IMR-90 (cell line): ENCODE measurements around the gene KCNAB1. TPM values are rescaled to one million over a fixed set of nuclear protein-coding genes. Genes with fewer than 3 reads are reported as not detected.

Source experiments
- ATAC-seq: fragments of 200-7000 bp; cut with Tn5 transposase; 2 replicates; pipeline ENCODE4 v1.9.1; 2020; ENCODE audit warnings: low read depth, mild to moderate bottlenecking, moderate library complexity
- BruUV-seq: library from RNA; stranded (reverse); fragments of 400-500 nt; replicated peaks from 2 replicates; lab custom pipeline; 2021; lab: Mats Ljungman, UMichigan
- CTCF ChIA-PET: fragments of 300-600 bp; formaldehyde crosslinking; extraction: SDS; loops from one replicate; lab custom pipeline; 2021; ENCODE audit warnings: antibody characterized with exemption; lab: Yijun Ruan, JAX
- POLR2A ChIA-PET: fragments of 300-600 bp; sonication (Branson Sonifier 250); formaldehyde crosslinking; loops from one replicate; lab custom pipeline; 2022; ENCODE audit warnings: antibody characterized with exemption; ENCODE audit not compliant: unreplicated experiment; lab: Charles Lee
- DNase-seq: peaks from one replicate; pipeline ENCODE4 v3.0.0; 2013
- H2AFZ ChIP-seq: replicated peaks from 2 replicates; pipeline ENCODE3; 2013; ENCODE audit warnings: low read length, mild to moderate bottlenecking; ENCODE audit not compliant: poor library complexity
- H2AK5ac ChIP-seq: 2 replicates; pipeline ENCODE4 v1.6.1; 2013; ENCODE audit warnings: low read depth, low read length, inconsistent platforms
- H2AK9ac ChIP-seq: replicated peaks from 2 replicates; pipeline ENCODE3; 2013; ENCODE audit warnings: mild to moderate bottlenecking, low read depth, low read length, moderate library complexity; ENCODE audit not compliant: poor library complexity
- H2BK120ac ChIP-seq: 2 replicates; pipeline ENCODE4 v1.6.1; 2013; ENCODE audit warnings: low read depth, low read length, inconsistent platforms
- H2BK15ac ChIP-seq: 3 replicates; pipeline ENCODE4 v1.6.1; 2013; ENCODE audit warnings: low read depth, low read length, inconsistent platforms
- H2BK20ac ChIP-seq: 2 replicates; pipeline ENCODE4 v1.6.1; 2013; ENCODE audit warnings: low read depth, mild to moderate bottlenecking, inconsistent platforms, low read length, moderate library complexity
- H2BK5ac ChIP-seq: 2 replicates; pipeline ENCODE4 v1.6.1; 2013; ENCODE audit warnings: mild to moderate bottlenecking, low read depth, low read length, inconsistent platforms; ENCODE audit not compliant: poor library complexity, severe bottlenecking
- H3K14ac ChIP-seq: replicated peaks from 2 replicates; pipeline ENCODE4 v1.6.1; 2013; ENCODE audit warnings: low read depth, low read length, inconsistent platforms
- H3K18ac ChIP-seq: 2 replicates; pipeline ENCODE4 v1.6.1; 2013; ENCODE audit warnings: low read depth, low read length, control low read depth
- H3K23ac ChIP-seq: 2 replicates; pipeline ENCODE4 v1.6.1; 2013; ENCODE audit warnings: low read depth, low read length, inconsistent platforms
- H3K27ac ChIP-seq: 2 replicates; pipeline ENCODE4 v1.5.1; 2013; ENCODE audit warnings: mild to moderate bottlenecking, control low read depth, low read length; ENCODE audit not compliant: insufficient read depth
- H3K27me3 ChIP-seq: 2 replicates; pipeline ENCODE4 v1.6.1; 2013; ENCODE audit warnings: low read length; ENCODE audit not compliant: control insufficient read depth, insufficient read depth
- H3K36me3 ChIP-seq: 2 replicates; pipeline ENCODE4 v1.6.1; 2013; ENCODE audit warnings: low read length, mixed read lengths; ENCODE audit not compliant: control insufficient read depth, insufficient read depth
- H3K4ac ChIP-seq: 2 replicates; pipeline ENCODE4 v1.6.1; 2013; ENCODE audit warnings: low read depth, low read length, inconsistent platforms
- H3K4me1 ChIP-seq: 2 replicates; pipeline ENCODE4 v1.6.1; 2013; ENCODE audit warnings: low read length, mixed read lengths; ENCODE audit not compliant: control insufficient read depth, insufficient read depth
- H3K4me2 ChIP-seq: 2 replicates; pipeline ENCODE4 v1.6.1; 2013; ENCODE audit warnings: low read depth, mild to moderate bottlenecking, control low read depth, low read length, moderate library complexity
- H3K4me3 ChIP-seq: 2 replicates; pipeline ENCODE4 v1.5.1; 2013; ENCODE audit warnings: low read depth, mild to moderate bottlenecking, control low read depth, low read length, moderate library complexity; ENCODE audit not compliant: insufficient read depth
- H3K56ac ChIP-seq: 2 replicates; pipeline ENCODE4 v1.6.1; 2013; ENCODE audit warnings: low read length, inconsistent platforms; ENCODE audit not compliant: insufficient read depth; ENCODE audit errors: extremely low read depth
- H3K79me1 ChIP-seq, 2 experiments: 2 replicates each; pipeline ENCODE4 v1.6.1; 2013; ENCODE audit warnings: low read length in 2 of 2, inconsistent platforms in 1 of 2, low read depth in 1 of 2
- H3K9ac ChIP-seq: 2 replicates; pipeline ENCODE4 v1.6.1; 2013; ENCODE audit warnings: low read depth, low read length, control low read depth
- H3K9me1 ChIP-seq: 2 replicates; pipeline ENCODE4 v1.6.1; 2013; ENCODE audit warnings: low read length, inconsistent platforms; ENCODE audit not compliant: insufficient read depth
- H3K9me3 ChIP-seq: 2 replicates; pipeline ENCODE4 v1.6.1; 2013; ENCODE audit warnings: low read length; ENCODE audit not compliant: control insufficient read depth, insufficient read depth
- H4K20me1 ChIP-seq: 2 replicates; pipeline ENCODE4 v1.6.1; 2013; ENCODE audit warnings: low read length, inconsistent platforms; ENCODE audit not compliant: insufficient read depth
- H4K5ac ChIP-seq: 2 replicates; pipeline ENCODE4 v1.6.1; 2013; ENCODE audit warnings: mild to moderate bottlenecking, low read depth, low read length, control low read depth
- H4K8ac ChIP-seq, 2 experiments: 2 replicates each; pipeline ENCODE4 v1.6.1; 2013; ENCODE audit warnings: low read depth in 2 of 2, low read length in 2 of 2, control low read depth in 1 of 2, inconsistent platforms in 1 of 2
- H4K91ac ChIP-seq: 2 replicates; pipeline ENCODE4 v1.6.1; 2013; ENCODE audit warnings: low read depth, low read length, inconsistent platforms; ENCODE audit not compliant: insufficient read depth
- CTCF ChIP-seq: conservative IDR thresholded peaks from 2 replicates; pipeline ENCODE4 v1.5.1; 2012; ENCODE audit warnings: mild to moderate bottlenecking, low read depth, low read length, improper control_type of control experiment
- FOS ChIP-seq: fragments of 150-350 bp; IDR thresholded peaks from 2 replicates; pipeline ENCODE4 v1.6.1; 2016; ENCODE audit warnings: low read depth, low read length
- MXI1 ChIP-seq: IDR thresholded peaks from 2 replicates; pipeline ENCODE4 v1.6.1; 2012; ENCODE audit warnings: low read depth, mild to moderate bottlenecking, low read length, moderate library complexity, borderline replicate concordance
- POLR2A ChIP-seq: IDR thresholded peaks from 2 replicates; pipeline ENCODE4 v1.6.1; 2012; ENCODE audit warnings: mild to moderate bottlenecking, low read depth, low read length
- RAD21 ChIP-seq: IDR thresholded peaks from 2 replicates; pipeline ENCODE4 v1.6.1; 2012; ENCODE audit warnings: low read length, improper control_type of control experiment
- SMC3 ChIP-seq: fragments of 150-350 bp; IDR thresholded peaks from 2 replicates; pipeline ENCODE4 v1.6.1; 2016; ENCODE audit warnings: low read depth, mild to moderate bottlenecking, antibody characterized with exemption, low read length, moderate library complexity
- WGBS, 2 experiments: methylation state at CpG; one replicate each; pipeline versions ENCODE4 v1.1.5 to v1.1.7; 2013; ENCODE audit warnings: missing lambda C conversion rate in 2 of 2; ENCODE audit not compliant: insufficient read length in 1 of 2; ENCODE audit errors: extremely low coverage in 2 of 2; 5-methylcytosine and 5-hydroxymethylcytosine counted together
- dilution Hi-C: fragments of 300-500 bp; cut with HindIII; formaldehyde crosslinking; loops from one replicate; pipeline ENCODE4 v1.14.3; 2018; ENCODE audit warnings: low sequenced_read_pairs; ENCODE audit not compliant: unreplicated experiment
- in situ Hi-C: fragments of 300-500 bp; cut with MboI; formaldehyde crosslinking; loops from 3 replicates; pipeline ENCODE4 v1.14.3; 2019; ENCODE audit warnings: low sequenced_read_pairs, inconsistent platforms, mixed read lengths
- intact Hi-C: fragments of 100-400 bp; cut with micrococcal nuclease; formaldehyde crosslinking; loops from 2 replicates; pipeline ENCODE4 v1.10.0; 2022
- polyA plus RNA-seq, 3 experiments: library from polyadenylated mRNA; depleted of rRNA; stranded (reverse); fragments of >200 nt; gene quantifications; 2 replicates each; pipeline ENCODE4 v1.2.3, GENCODE V29; 2012; ENCODE audit warnings: low replicate concordance in 1 of 3
- total RNA-seq: library from RNA; depleted of rRNA; stranded (reverse); fragments of >200 nt; gene quantifications from 2 replicates; pipeline ENCODE4 v1.2.3, GENCODE V29; 2012

The KCNAB1 gene
- total and polyA plus RNA-seq, 2 of the 4 experiments (the other 2 are of a cell fraction) = under 0.01 to 0.07 TPM

GRCh38 chr3:156382458-156383346 is 262.3 kb downstream of the KCNAB1 start:
- H4K5ac ChIP-seq = no peak overlapping the region
- no peak overlapping the region for H4K91ac ChIP-seq
- H2BK15ac ChIP-seq = no peak overlapping the region
- no peak overlapping the region for H2AK9ac ChIP-seq
- no peak overlapping the region for H3K27ac ChIP-seq
- H2BK5ac ChIP-seq = no peak overlapping the region
- H3K9me3 ChIP-seq = no peaks in the 10 kb centered on the region
- no peak overlapping the region for H3K4me2 ChIP-seq
- no TSS peak for BruUV-seq
- H4K20me1 ChIP-seq = no peaks in the 10 kb centered on the region
- no peak overlapping the region for H4K8ac ChIP-seq
- no peak overlapping the region for H2BK120ac ChIP-seq
- H3K9ac ChIP-seq = no peak overlapping the region
- no peaks in the 10 kb centered on the region for H3K79me1 ChIP-seq
- intact Hi-C loops (loop anchor here (1.0 to 10.0 kb wide), 6 partner anchors 127 to 752 kb away; no protein-coding TSS in a partner anchor), in situ Hi-C loops (loop anchor here (10.0 kb wide), 1 partner anchor 228 kb away; no protein-coding TSS in a partner anchor), dilution Hi-C loops (no loop called here)
- peaks cover 27% of the 10 kb centered on the region for H3K27me3 ChIP-seq
- H3K4me3 ChIP-seq = no peak overlapping the region
- H3K23ac ChIP-seq = no peak overlapping the region
- H3K56ac ChIP-seq = no peak overlapping the region
- WGBS, 2 experiments = 73% methylated on average over 3 of the region's 9 CpGs; no CpG with 5 or more reads in 1 of the 2 experiments
- POLR2A ChIA-PET = no interaction called here
- peak; percentile 65 for ATAC-seq
- no peak overlapping the region for H2BK20ac ChIP-seq
- no peaks in the 10 kb centered on the region for H3K4me1 ChIP-seq
- no peak overlapping the region for H2AK5ac ChIP-seq
- no peaks in the 10 kb centered on the region for H3K9me1 ChIP-seq
- no peak overlapping the region for H3K14ac ChIP-seq
- CTCF ChIA-PET = interaction anchor here (0.5 to 2.8 kb wide), 11 partner anchors 9 to 752 kb away, joined by 3 to 10 read pairs (median 4); no protein-coding TSS in a partner anchor
- no peak overlapping the region for H2AFZ ChIP-seq
- no peaks in the 10 kb centered on the region for H3K36me3 ChIP-seq
- no peak overlapping the region for H3K4ac ChIP-seq
- H3K18ac ChIP-seq = no peak overlapping the region
- TF ChIP-seq POLR2A (no peak), FOS (no peak), MXI1 (no peak), SMC3 (peak; percentile 91), CTCF (peak; percentile 72), RAD21 (peak; percentile 77)
- DNase-seq = peak; percentile 41
